OCI-LY3 (cell line): ENCODE data around the gene MTHFD1L.

ENCODE experiments used
- H2AFZ ChIP-seq: fragments of 200-600, 300-600 bp; shearing (Covaris generic); 2 replicates; pipeline ENCODE4 v1.6.0; 2014; ENCODE audit warnings: antibody characterized with exemption, low read depth, low read length
- H3K27ac ChIP-seq: fragments of 200-600, 300-600 bp; sonication (generic); 2 replicates; pipeline ENCODE4 v1.5.1; 2014; ENCODE audit warnings: mild to moderate bottlenecking, low read length, moderate library complexity, mixed read lengths
- H3K27me3 ChIP-seq: fragments of 200-600, 300-600 bp; sonication (generic); 2 replicates; pipeline ENCODE4 v1.6.1; 2014; ENCODE audit warnings: low read depth, low read length, mixed read lengths
- H3K36me3 ChIP-seq: fragments of 200-600, 300-600 bp; sonication (generic); replicated peaks from 2 replicates; pipeline ENCODE3; 2014; ENCODE audit warnings: low read depth, low read length, mixed read lengths
- H3K4me1 ChIP-seq: fragments of 300-600, 200-600 bp; sonication (generic); 2 replicates; pipeline ENCODE4 v1.6.1; 2014; ENCODE audit warnings: low read length, mixed read lengths
- H3K4me2 ChIP-seq: fragments of 200-600, 300-600 bp; sonication (generic); 2 replicates; pipeline ENCODE4 v1.6.1; 2014; ENCODE audit warnings: low read length, mixed read lengths
- H3K4me3 ChIP-seq: fragments of 300-600, 200-600 bp; sonication (generic); 2 replicates; pipeline ENCODE4 v1.5.1; 2014; ENCODE audit warnings: antibody characterized with exemption, mild to moderate bottlenecking, low read length, moderate library complexity
- H3K79me2 ChIP-seq: fragments of 300-600, 200-600 bp; shearing (Covaris generic); 2 replicates; pipeline ENCODE4 v1.6.1; 2014; ENCODE audit warnings: mild to moderate bottlenecking, low read length, mixed read lengths
- H3K9ac ChIP-seq: fragments of 300-600, 200-600 bp; shearing (Covaris generic); 2 replicates; pipeline ENCODE4 v1.6.0; 2014; ENCODE audit warnings: mild to moderate bottlenecking, low read length, moderate library complexity
- H3K9me3 ChIP-seq: fragments of 200-600, 300-600 bp; shearing (Covaris generic); 2 replicates; pipeline ENCODE4 v1.6.1; 2014; ENCODE audit warnings: low read length, mixed read lengths; ENCODE audit not compliant: insufficient read depth
- H4K20me1 ChIP-seq: fragments of 200-600, 300-600 bp; sonication (generic); 2 replicates; pipeline ENCODE4 v1.6.1; 2016; ENCODE audit warnings: low read length, mixed read lengths; ENCODE audit not compliant: insufficient read depth
- CTCF ChIP-seq: fragments of 200-600, 300-600 bp; sonication (generic); IDR thresholded peaks from 2 replicates; pipeline ENCODE4 v1.5.1; 2014; ENCODE audit warnings: antibody characterized with exemption, low read length, low read depth
- EZH2phosphoT487 ChIP-seq: fragments of 200-600 bp; shearing (Covaris generic); IDR thresholded peaks from 2 replicates; pipeline ENCODE4 v1.6.1; 2018; ENCODE audit warnings: antibody characterized with exemption, mixed run types, low read depth

The MTHFD1L gene

DNA sequence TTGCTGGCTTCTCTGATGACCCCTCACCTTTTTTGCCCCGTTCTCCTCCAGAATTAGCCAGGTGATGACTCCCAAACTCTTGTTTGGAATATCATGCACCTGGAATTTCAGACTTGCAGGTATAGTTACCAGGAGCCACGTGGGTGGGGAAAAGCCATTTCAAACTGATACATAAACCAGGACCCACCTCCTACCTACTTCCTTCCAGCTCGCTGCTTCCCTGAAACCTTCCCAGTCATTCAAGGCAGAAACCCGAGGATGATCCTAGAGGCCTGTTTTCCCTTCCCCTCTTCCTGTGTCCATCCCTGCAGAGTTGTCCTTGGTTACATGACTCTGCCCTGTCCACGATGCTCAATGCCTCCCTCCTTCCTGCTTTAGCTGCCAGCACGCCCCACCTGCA lies 101.9 kb downstream of the MTHFD1L start:
- no peaks in the 10 kb centered on the region for H4K20me1 ChIP-seq
- H3K4me3 ChIP-seq, result no peak overlapping the region
- no peak overlapping the region for H2AFZ ChIP-seq
- H3K4me1 ChIP-seq, result no peaks in the 10 kb centered on the region
- no peak overlapping the region for H3K9ac ChIP-seq
- no peaks in the 10 kb centered on the region for H3K79me2 ChIP-seq
- no peak overlapping the region for H3K4me2 ChIP-seq
- no peaks in the 10 kb centered on the region for H3K9me3 ChIP-seq
- no peaks in the 10 kb centered on the region for H3K27me3 ChIP-seq
- no peak overlapping the region for H3K27ac ChIP-seq
- peaks cover 3% of the 10 kb centered on the region for H3K36me3 ChIP-seq
- TF ChIP-seq EZH2phosphoT487 (no peak), CTCF (no peak)

DNA sequence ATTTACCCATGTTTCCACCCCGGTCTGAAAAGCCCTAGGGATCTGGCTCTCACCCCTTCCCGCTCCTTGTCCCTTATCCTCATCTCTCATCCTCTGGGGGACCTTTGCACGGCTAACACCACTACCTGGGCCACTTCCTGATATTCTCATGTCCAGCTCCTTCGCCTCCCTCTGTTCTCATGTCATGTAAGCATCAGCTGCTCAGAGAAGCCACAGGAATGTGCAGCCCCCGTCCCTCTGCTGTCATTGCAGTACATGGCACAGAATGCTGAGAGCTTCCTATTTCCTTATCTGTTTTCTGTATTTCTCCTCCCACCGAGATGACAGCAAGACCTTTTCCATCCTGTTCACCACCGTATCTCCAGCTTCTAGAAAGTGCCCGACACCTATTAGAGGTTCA lies 102.4 kb downstream of the MTHFD1L start:
- Histone ChIP-seq H3K27me3 (no peaks in the 10 kb centered on the region), H4K20me1 (no peaks in the 10 kb centered on the region), H3K4me1 (no peaks in the 10 kb centered on the region), H2AFZ (no peak overlapping the region), H3K79me2 (no peaks in the 10 kb centered on the region), H3K4me2 (no peak overlapping the region), H3K9ac (no peak overlapping the region), H3K9me3 (no peaks in the 10 kb centered on the region), H3K4me3 (no peak overlapping the region), H3K27ac (no peak overlapping the region), H3K36me3 (peaks cover 3% of the 10 kb centered on the region)
- TF ChIP-seq CTCF (no peak), EZH2phosphoT487 (no peak)

DNA sequence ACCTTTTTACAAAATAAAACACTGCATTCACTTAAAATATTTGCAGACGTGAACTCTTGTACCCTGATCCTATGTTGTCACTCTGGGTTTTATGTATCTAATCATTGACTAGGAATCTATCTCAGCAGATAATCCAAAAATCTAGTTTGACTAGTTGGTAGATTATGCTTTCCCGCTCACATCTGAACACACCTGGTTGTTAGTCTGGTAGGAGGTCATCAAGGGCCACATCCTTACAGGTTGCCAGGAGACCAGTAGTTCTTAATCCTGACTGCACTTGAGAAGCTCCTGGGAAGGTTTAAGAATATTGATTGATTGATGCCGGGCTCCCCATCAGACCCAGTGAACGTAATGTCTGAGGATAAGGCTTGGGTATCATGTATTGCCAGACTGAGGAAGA lies 104.4 kb downstream of the MTHFD1L start:
- no peak overlapping the region for H2AFZ ChIP-seq
- no peaks in the 10 kb centered on the region for H3K79me2 ChIP-seq
- no peak overlapping the region for H3K4me3 ChIP-seq
- H3K9ac ChIP-seq, result no peak overlapping the region
- H3K4me1 ChIP-seq, result no peaks in the 10 kb centered on the region
- no peak overlapping the region for H3K27ac ChIP-seq
- H3K27me3 ChIP-seq, result no peaks in the 10 kb centered on the region
- H3K36me3 ChIP-seq, result peaks cover 3% of the 10 kb centered on the region
- TF ChIP-seq EZH2phosphoT487 (no peak), CTCF (no peak)
- no peaks in the 10 kb centered on the region for H4K20me1 ChIP-seq
- H3K4me2 ChIP-seq, result no peak overlapping the region
- H3K9me3 ChIP-seq, result no peaks in the 10 kb centered on the region

DNA sequence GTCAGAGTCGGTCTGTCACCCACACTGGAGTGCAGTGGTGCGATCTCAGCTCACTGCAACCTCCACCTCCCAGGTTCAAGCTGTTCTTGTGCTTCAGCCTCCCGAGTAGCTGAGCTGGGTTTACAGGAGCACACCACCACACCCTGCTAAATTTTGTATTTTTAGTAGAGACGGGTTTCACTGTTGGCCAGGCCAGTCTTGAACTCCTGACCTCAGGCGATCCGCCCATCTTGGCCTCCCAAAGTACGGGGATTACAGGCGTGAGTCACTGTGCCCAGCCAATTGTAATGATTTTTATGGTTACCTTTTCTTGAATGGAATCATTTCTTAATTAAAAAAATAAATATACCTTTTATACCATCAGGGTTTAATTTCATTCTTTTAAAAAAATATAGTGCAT lies 105.7 kb downstream of the MTHFD1L start:
- H3K4me2 ChIP-seq, result no peak overlapping the region
- TF ChIP-seq EZH2phosphoT487 (no peak), CTCF (no peak)
- H3K27ac ChIP-seq, result no peak overlapping the region
- H4K20me1 ChIP-seq, result no peaks in the 10 kb centered on the region
- no peaks in the 10 kb centered on the region for H3K9me3 ChIP-seq
- no peaks in the 10 kb centered on the region for H3K27me3 ChIP-seq
- no peak overlapping the region for H3K4me3 ChIP-seq
- H3K4me1 ChIP-seq, result no peaks in the 10 kb centered on the region
- no peak overlapping the region for H3K9ac ChIP-seq
- no peak overlapping the region for H2AFZ ChIP-seq
- H3K36me3 ChIP-seq, result peaks cover 3% of the 10 kb centered on the region
- H3K79me2 ChIP-seq, result no peaks in the 10 kb centered on the region
